CD14-positive monocyte (primary cell): ENCODE measurements around the gene RPL3. TPM values are rescaled to one million over a fixed set of nuclear protein-coding genes. Genes with fewer than 3 reads are reported as not detected.
A peak's percentile ranks its signal among the peaks of the same experiment; 100 is the strongest.

ENCODE experiments used
- DNase-seq, 3 donors: peaks; one replicate each; pipeline ENCODE4 v3.0.0-alpha.2; 2011 to 2022
- H2AFZ ChIP-seq: 2 replicates; pipeline ENCODE4 v1.6.0; 2012; ENCODE audit warnings: mild to moderate bottlenecking, low read depth, low read length, inconsistent platforms; ENCODE audit not compliant: insufficient read depth, poor library complexity, severe bottlenecking
- H3K27ac ChIP-seq, 2 donors: 1 replicate in 1 of 2; 2 replicates in 1 of 2; pipeline ENCODE4 v1.5.1; 2012 to 2013; ENCODE audit warnings: low read length in 2 of 2, control low read depth in 1 of 2, inconsistent platforms in 1 of 2, low read depth in 1 of 2, mild to moderate bottlenecking in 1 of 2
- H3K27me3 ChIP-seq, 2 donors: one replicate each; pipeline versions ENCODE4 v1.6.0 to v1.6.1; 2011 to 2013; ENCODE audit warnings: low read length in 2 of 2; ENCODE audit not compliant: control insufficient read depth in 2 of 2, insufficient read depth in 2 of 2
- H3K36me3 ChIP-seq, 2 donors: replicated peaks in 1 of 2; 1 replicate in 1 of 2; 2 replicates in 1 of 2; pipeline versions ENCODE4 v1.5.1 to v1.6.1; 2012 to 2013; ENCODE audit warnings: low read length in 2 of 2, control low read depth in 1 of 2, inconsistent platforms in 1 of 2, mild to moderate bottlenecking in 1 of 2; ENCODE audit not compliant: insufficient read depth in 2 of 2, control insufficient read depth in 1 of 2
- H3K4me1 ChIP-seq, 2 donors: 1 replicate in 1 of 2; 2 replicates in 1 of 2; pipeline versions ENCODE4 v1.5.1 to v1.6.1; 2012 to 2013; ENCODE audit warnings: low read length in 2 of 2, control low read depth in 1 of 2, inconsistent platforms in 1 of 2, mild to moderate bottlenecking in 1 of 2, moderate library complexity in 1 of 2; ENCODE audit not compliant: insufficient read depth in 2 of 2, control insufficient read depth in 1 of 2
- H3K4me2 ChIP-seq: replicated peaks from 2 replicates; pipeline ENCODE3; 2012; ENCODE audit warnings: low read length, moderate library complexity, mild to moderate bottlenecking; ENCODE audit not compliant: poor library complexity, severe bottlenecking; ENCODE audit errors: extremely low read depth
- H3K4me3 ChIP-seq, 3 experiments: fragments of 200-600 bp in 1 of 3; sonication (generic) in 1 of 3; replicated peaks in 1 of 3; 1 replicate in 2 of 3; 2 replicates in 1 of 3; pipeline ENCODE4 v1.5.1; 2011 to 2013; ENCODE audit warnings: low read length in 3 of 3, mild to moderate bottlenecking in 3 of 3, control low read depth in 2 of 3, low read depth in 2 of 3, inconsistent platforms in 1 of 3, moderate library complexity in 1 of 3
- H3K79me2 ChIP-seq: 2 replicates; pipeline ENCODE4 v1.6.0; 2012; ENCODE audit warnings: mild to moderate bottlenecking, control low read depth, inconsistent platforms, low read length, moderate library complexity; ENCODE audit not compliant: insufficient read depth
- H3K9ac ChIP-seq: 2 replicates; pipeline ENCODE4 v1.6.0; 2017; ENCODE audit warnings: low read length, mild to moderate bottlenecking; ENCODE audit not compliant: insufficient read depth, poor library complexity, severe bottlenecking
- H3K9me3 ChIP-seq, 2 donors: replicated peaks in 1 of 2; 1 replicate in 1 of 2; 2 replicates in 1 of 2; pipeline versions ENCODE4 v1.5.1 to v1.6.1; 2012 to 2013; ENCODE audit warnings: low read length in 2 of 2, control low read depth in 1 of 2; ENCODE audit not compliant: control insufficient read depth in 1 of 2, insufficient read depth in 1 of 2
- H4K20me1 ChIP-seq: 2 replicates; pipeline ENCODE4 v1.6.0; 2012; ENCODE audit warnings: mild to moderate bottlenecking, low read length, control low read depth, moderate library complexity; ENCODE audit not compliant: insufficient read depth
- H3K27ac Mint-ChIP-seq, 7 donors: one replicate each; pipeline ENCODE4 v1.8.0; 2020; ENCODE audit warnings: mild to moderate bottlenecking in 7 of 7, mixed read lengths in 7 of 7, moderate library complexity in 6 of 7, inconsistent platforms in 2 of 7
- H3K27me3 Mint-ChIP-seq, 3 donors: one replicate each; pipeline ENCODE4 v1.8.0; 2021 to 2022; ENCODE audit warnings: low read depth in 3 of 3, mild to moderate bottlenecking in 3 of 3, mixed read lengths in 3 of 3, moderate library complexity in 3 of 3, inconsistent platforms in 1 of 3
- H3K36me3 Mint-ChIP-seq, 2 donors: one replicate each; pipeline ENCODE4 v1.8.0; 2020; ENCODE audit warnings: mixed read lengths in 2 of 2, inconsistent platforms in 1 of 2, mild to moderate bottlenecking in 1 of 2
- H3K4me1 Mint-ChIP-seq: one replicate; pipeline ENCODE4 v1.8.0; 2020; ENCODE audit warnings: mild to moderate bottlenecking, mixed read lengths
- H3K4me3 Mint-ChIP-seq, 2 donors: one replicate each; pipeline ENCODE4 v1.8.0; 2020; ENCODE audit warnings: mild to moderate bottlenecking in 2 of 2, mixed read lengths in 2 of 2, moderate library complexity in 1 of 2
- H3K9me3 Mint-ChIP-seq, 7 donors: one replicate each; pipeline ENCODE4 v1.8.0; 2020 to 2022; ENCODE audit warnings: mixed read lengths in 7 of 7, mild to moderate bottlenecking in 6 of 7, moderate library complexity in 6 of 7, inconsistent platforms in 2 of 7
- CTCF ChIP-seq: fragments of 200-600 bp; IDR thresholded peaks from one replicate; pipeline ENCODE4 v1.8.0; 2022; ENCODE audit warnings: antibody characterized with exemption, mild to moderate bottlenecking
- WGBS: methylation state at CpG from one replicate; pipeline ENCODE4 v1.1.5; 2013; ENCODE audit warnings: missing lambda C conversion rate; ENCODE audit not compliant: insufficient coverage; 5-methylcytosine and 5-hydroxymethylcytosine counted together
- intact Hi-C, 2 donors: fragments of 100-400 bp; cut with micrococcal nuclease; formaldehyde crosslinking; loops; one replicate each; pipeline versions ENCODE4 v1.15.0 to v1.15.1; 2023
- polyA plus RNA-seq, 3 donors: library from polyadenylated mRNA; depleted of rRNA in 1 of 3; unstranded in 2 of 3; stranded (reverse) in 1 of 3; fragments of 300-500 nt in 2 of 3; fragments of >200 nt in 1 of 3; fragmentation: Illumina TruSeq in 2 of 3; gene quantifications; 1 replicate in 2 of 3; 2 replicates in 1 of 3; pipeline ENCODE4 v1.2.3, GENCODE V29; 2012 to 2021

The RPL3 gene
- polyA plus RNA-seq, 3 donors: 604 to 2,104 (median 698) TPM

GRCh38 chr22:39317084-39317774 is 2.2 kb downstream of the RPL3 start:
- H4K20me1 ChIP-seq: peaks cover 65% of the 10 kb centered on the region
- Mint-ChIP-seq H3K36me3 (peaks cover 57 to 61% of the 10 kb centered on the region in 2 donors), H3K4me3 (peak overlapping the region in 1 of 2 donors; percentile 34), H3K27ac (peak overlapping the region in 6 of 7 donors; percentile 23 to 98 (median 57)), H3K4me1 (peaks cover 39% of the 10 kb centered on the region), H3K9me3 (peaks cover 0 to 2% (median 0%) of the 10 kb centered on the region in 7 donors), H3K27me3 (peaks cover 0 to 4% (median 2%) of the 10 kb centered on the region in 3 donors)
- peak overlapping the region; percentile 98 for H3K4me2 ChIP-seq
- no peak overlapping the region for H3K9ac ChIP-seq
- H3K4me1 ChIP-seq: peaks cover 26 to 42% of the 10 kb centered on the region in 2 donors
- H3K79me2 ChIP-seq: peaks cover 42% of the 10 kb centered on the region
- H3K4me3 ChIP-seq: peak overlapping the region in 1 of 3 experiments; percentile 93
- no peak overlapping the region for H2AFZ ChIP-seq
- H3K9me3 ChIP-seq: no peaks in the 10 kb centered on the region
- peak overlapping the region in 1 of 2 donors; percentile 40 for H3K27ac ChIP-seq
- H3K36me3 ChIP-seq: peaks cover 61 to 62% of the 10 kb centered on the region in 2 donors
- no peaks in the 10 kb centered on the region for H3K27me3 ChIP-seq
- peak in 1 of 3 donors; percentile 6 for DNase-seq
- intact Hi-C loops: loop anchor here in 1 of 2 donors (5.0 to 10.0 kb wide), 2 partner anchors 215 to 728 kb away; partner anchors contain the start of gene RPS19BP1
- TF ChIP-seq CTCF: no peak
- 70% methylated on average over 8 of the region's 9 CpGs for WGBS

- Mint-ChIP-seq H3K36me3 (peaks cover 62 to 68% of the 10 kb centered on the region in 2 donors), H3K4me1 (peaks cover 41% of the 10 kb centered on the region), H3K4me3 (peak overlapping the region; percentile 48 to 53), H3K27ac (peak overlapping the region in 6 of 7 donors; percentile 25 to 88 (median 72)), H3K9me3 (peaks cover 0 to 2% (median 0%) of the 10 kb centered on the region in 7 donors), H3K27me3 (peaks cover 0 to 7% (median 0%) of the 10 kb centered on the region in 3 donors)
- peaks cover 71% of the 10 kb centered on the region for H4K20me1 ChIP-seq
- no peak overlapping the region for H3K9ac ChIP-seq
- H3K9me3 ChIP-seq: no peaks in the 10 kb centered on the region
- H3K79me2 ChIP-seq: peaks cover 42% of the 10 kb centered on the region
- no peak overlapping the region for H2AFZ ChIP-seq
- H3K4me3 ChIP-seq: peak overlapping the region in 1 of 3 experiments; percentile 42
- H3K27me3 ChIP-seq: no peaks in the 10 kb centered on the region
- peaks cover 26 to 42% of the 10 kb centered on the region in 2 donors for H3K4me1 ChIP-seq
- intact Hi-C loops: loop anchor here in 1 of 2 donors (5.0 to 10.0 kb wide), 2 partner anchors 216 to 728 kb away; partner anchors contain the start of gene RPS19BP1
- H3K27ac ChIP-seq: peak overlapping the region; percentile 12 to 49
- 58% methylated on average over 13 of the region's 17 CpGs for WGBS
- peaks cover 68% of the 10 kb centered on the region in 2 donors for H3K36me3 ChIP-seq
- H3K4me2 ChIP-seq: peak overlapping the region; percentile 98
- TF ChIP-seq CTCF: peak; percentile 97
- DNase-seq: peak; percentile 80 to 91 (median 87)
Observed at GRCh38 chr22:39316440-39317083, 2.9 kb downstream of the RPL3 start.
